ENCODE data around the gene KANK4. TPM values are rescaled to one million over a fixed set of nuclear protein-coding genes. Genes with fewer than 3 reads are reported as not detected.
"Not testable (repeated sequence)": the region's sequence is repeated elsewhere in the genome, so short reads cannot be mapped to it uniquely, and the experiment has no call there.

Gene KANK4
- total RNA-seq, 1 donor from 2014 or later: not detected

GRCh38 chr1:62271948-62272728, 47.1 kb downstream of the KANK4 start:
- DNase-seq (ENCODE audit: low read depth in 2 of 2): no peak

DNA sequence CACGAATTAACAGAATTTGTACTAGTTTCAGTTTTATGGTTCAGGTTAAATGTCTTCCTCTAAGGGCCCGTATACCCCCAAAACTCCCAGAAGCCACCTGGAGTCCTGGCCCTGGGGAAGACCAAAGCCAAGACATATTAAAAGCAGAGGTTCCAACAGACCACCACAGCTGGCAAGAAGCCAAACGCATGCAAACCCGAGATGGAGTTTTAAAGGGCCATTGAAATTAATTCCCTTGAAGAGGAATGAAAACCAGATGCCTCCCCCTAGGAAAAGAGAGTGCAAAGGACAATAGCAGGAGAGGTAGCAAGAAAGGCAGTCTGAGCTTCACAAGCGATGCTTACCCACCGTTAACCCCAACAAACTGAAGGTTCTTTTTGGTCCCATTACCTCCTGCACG, 48.1 kb downstream of the KANK4 start:
- no peak for DNase-seq (ENCODE audit: low read depth in 2 of 2)

DNA sequence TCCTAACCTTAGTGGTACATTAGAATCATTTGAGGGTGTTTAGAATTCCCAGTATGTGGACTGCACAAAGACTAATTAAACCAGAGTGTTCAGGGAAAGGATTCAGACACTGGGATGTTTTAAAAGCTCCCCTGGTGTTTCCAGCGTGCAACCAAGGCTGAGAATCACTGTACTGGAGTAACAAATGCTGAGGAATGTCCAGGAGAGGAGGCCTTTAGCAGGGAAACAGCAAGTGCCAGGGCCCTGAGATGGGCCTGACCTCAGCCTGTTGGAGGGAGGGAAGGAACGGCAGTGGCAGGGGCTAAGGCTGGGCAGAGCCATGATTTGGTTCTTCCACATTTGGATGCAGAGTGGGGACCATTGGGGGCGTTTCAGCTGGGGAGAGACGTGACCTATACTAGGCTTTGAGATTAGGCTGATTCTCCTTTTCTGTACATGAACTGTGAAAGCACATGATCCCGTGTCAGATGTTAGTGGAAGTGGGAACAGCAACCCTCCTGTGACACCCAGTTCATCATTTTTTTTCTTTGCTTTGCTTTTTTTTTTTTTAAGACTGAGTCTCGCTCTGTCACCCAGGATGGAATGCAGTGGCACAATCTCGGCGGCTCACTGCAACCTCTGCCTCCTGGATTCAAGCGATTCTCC, 49.3 kb downstream of the KANK4 start:
- DNase-seq (ENCODE audit: low read depth in 2 of 2): no peak

DNA sequence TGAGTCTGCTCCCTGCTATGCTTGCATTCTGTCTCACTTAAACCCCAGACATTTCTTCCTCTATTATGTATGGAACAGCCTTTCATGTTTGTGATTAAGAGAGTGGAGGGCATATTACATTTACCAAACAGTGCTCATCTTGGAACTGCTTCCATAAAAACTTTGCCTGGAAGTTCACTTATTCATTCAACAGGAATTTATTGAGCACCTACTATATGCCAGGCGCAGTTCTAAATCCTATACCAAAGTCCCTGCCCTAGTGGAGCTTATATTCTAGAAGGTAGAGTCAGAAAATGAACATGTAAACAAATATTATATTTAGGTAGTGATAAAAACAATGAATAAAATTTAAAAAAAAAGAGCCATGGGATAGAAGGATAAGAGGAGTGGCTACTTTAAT, 49.8 kb downstream of the KANK4 start:
- DNase-seq (ENCODE audit: low read depth in 2 of 2): no peak

GRCh38 chr1:62268315-62268714, 50.9 kb downstream of the KANK4 start:
- DNase-seq (ENCODE audit: low read depth in 2 of 2): no peak

DNA sequence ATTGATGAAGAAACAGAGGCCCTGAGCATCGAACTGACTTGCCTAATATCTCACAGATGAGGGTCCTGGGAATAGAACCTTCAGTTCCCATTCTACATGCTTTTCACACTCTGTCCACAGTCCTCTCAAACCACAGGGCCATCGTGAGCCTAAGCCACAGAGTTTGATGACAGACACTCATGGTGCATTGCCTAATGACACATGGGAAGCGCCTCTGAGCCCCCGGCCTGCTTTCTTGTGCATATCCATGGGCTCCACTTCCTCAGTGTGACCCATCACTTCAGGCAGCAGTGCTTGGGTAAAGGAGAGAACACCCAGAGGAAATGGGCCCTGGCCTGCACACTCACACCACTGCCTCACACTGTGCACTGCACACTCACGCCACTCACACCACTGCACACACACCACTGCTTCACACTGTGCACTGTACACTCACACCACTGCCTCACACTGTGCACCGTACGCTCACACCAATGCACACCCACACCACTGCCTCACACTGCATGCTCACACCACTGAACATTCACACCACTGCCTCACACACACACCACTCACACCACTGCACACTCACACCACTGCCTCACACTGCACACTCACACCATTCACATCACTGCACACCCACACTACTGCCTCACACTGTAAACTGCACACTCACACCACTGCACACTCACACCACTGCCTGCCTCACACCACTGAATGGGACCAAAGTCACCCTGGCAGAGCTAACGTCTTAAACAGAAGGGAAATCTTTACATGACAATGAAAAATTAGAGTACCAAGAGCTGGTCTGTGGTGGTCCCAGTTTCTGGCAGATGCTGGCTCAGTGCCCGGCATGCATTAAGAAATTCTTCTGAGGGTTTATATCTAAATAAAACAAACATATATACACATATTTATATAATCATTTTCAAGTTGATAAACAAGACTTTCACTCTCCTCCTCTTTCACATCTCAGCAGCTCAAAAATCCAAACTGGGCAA, 53.0 kb downstream of the KANK4 start:
- DNase-seq (ENCODE audit: low read depth in 2 of 2): no peak

- DNase-seq (ENCODE audit: low read depth in 2 of 2): no peak
These were observed 55.4 kb downstream of the KANK4 start for GRCh38 chr1:62263814-62264353.

DNA sequence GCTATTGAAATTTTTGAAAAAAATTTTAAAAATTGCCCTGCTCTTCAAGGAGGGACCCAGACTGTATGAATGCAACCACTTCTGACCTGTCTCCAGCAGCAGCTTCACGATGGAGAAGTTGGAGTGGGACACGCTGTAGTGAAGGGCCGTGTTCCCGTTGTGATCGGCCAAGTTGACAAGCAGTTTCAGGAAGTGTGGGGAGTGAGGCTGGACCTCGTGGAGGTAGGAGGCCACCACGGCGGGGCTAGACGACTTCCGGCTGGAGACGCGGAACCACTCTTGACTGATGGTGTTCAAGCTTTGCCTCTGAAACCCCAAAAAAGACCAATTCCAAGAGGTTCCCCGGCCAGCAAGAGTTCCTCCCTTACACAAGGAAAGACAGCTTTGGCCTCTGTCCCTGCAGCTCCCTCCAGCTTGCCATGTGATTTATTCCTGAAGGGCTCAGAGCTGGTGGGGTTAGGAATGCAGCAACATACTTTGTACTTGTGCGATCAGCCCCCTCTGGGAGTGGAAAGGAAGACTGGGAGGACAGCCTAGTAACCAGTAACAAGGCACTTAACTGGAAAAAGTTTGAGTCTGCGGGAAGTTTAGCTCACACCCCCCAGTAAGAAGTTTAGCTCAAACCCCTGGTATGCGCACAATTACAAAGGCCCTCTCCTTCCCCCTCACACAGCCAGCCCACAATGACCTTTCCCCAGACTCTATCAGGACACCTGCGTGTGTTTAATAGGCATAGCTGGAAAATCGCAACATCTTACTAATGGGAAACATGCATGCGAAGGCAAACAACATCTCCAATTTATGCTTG, 56.0 kb downstream of the KANK4 start:
- no peak for DNase-seq (ENCODE audit: low read depth in 2 of 2)

GRCh38 chr1:62260688-62261087, 58.5 kb downstream of the KANK4 start:
- DNase-seq (ENCODE audit: low read depth in 2 of 2): no peak

GRCh38 chr1:62259551-62259950, 59.7 kb downstream of the KANK4 start:
- DNase-seq (ENCODE audit: low read depth in 2 of 2): no peak

- DNase-seq (ENCODE audit: low read depth in 2 of 2): no peak
These were observed 69.0 kb downstream of the KANK4 start for GRCh38 chr1:62250126-62250726.

DNA sequence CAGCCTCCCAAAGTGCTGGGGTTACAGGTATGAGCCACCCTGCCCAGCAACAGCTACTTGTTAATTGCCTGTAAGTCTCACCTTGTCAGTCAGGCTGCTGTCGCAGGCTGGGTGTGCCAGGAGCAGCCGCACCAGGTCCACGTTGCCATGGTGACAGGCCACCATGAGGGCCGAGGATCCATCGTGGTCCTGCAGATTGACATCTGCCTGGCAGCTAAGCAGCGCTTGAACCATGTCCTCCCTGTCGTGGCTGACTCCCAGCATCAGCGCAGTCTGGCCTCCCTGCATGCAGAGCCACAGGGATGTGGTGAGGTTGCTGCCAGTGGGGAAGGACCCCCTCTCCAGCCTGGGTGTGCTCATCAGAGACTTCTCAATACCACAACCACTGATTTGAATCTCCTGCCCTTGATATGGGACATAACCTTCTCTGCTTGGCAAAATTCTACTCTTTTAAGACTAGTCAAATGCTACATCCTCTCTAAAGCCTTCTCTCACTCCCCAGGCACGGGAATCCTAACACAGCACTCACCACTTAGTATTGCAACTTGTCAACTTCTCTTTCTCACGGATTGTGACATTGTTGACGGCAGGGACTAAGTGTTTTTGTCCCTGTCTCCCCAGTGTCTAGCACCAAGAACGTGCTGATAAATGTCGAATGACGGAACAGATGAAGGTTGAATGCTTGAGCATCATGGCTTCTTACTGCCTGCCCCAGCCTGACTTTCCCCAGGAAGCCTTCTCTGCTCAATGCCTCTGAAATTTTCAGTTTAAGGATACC, 71.7 kb downstream of the KANK4 start:
- no peak for DNase-seq (ENCODE audit: low read depth in 2 of 2)

GRCh38 chr1:62245201-62245600, 74.0 kb downstream of the KANK4 start:
- DNase-seq (ENCODE audit: low read depth in 2 of 2): no peak

DNA sequence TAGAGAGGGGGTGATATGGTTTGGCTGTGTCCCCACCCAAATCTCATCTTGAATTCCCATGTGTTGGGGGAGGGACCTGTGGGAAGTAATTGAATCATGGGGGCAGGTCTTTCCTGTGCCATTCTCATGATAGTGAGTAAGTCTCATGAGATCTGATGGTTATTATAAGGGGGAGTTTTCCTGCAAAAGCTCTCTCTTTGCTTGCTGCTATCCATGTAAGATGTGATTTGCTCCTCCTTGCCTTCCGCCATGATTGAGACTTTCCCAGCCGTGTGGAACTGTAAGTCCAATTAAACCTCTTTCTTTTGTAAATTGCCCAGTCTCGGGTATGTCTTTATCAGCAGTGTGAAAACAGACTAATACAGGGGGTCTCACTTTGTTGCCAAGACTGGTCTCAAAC, 74.9 kb downstream of the KANK4 start:
- DNase-seq (ENCODE audit: low read depth in 2 of 2): not testable (repeated sequence)

DNA sequence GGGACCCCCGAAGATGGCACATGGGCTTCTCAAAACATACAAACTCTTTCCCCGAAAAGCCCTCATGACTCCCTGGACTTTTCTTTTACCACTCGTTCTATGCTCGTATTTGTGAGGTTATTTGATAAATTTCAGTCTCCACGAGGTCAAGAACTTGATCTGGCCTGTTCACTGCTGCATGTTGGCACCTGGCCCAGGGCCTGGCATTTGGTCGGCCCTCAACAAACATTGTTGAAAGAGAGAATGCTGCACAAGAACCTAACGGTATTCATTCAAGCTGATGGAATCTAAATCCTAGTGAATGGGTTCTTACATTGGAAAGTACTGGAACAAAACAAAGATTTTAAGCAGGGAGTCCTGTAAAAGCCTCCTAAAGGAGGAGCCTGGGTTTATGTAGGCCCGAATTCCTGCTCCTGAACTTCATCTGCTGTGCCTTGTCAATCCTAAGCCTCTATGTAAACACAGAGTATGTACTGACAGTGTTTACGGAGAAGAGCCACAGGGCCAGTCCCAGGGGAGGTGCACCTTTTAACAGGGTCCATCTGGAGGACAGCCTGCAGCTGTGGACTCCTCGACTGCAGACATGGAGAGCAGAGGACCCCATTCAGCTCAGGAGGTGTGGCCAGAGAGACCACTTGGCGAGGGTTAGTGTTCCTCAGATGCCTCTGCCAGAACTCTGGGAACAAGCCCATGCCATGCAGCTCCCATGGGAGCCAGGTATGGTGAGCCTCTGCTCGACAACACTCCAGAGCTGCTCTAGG, 77.7 kb downstream of the KANK4 start:
- DNase-seq (ENCODE audit: low read depth in 2 of 2): no peak

GRCh38 chr1:62240651-62241370, 78.4 kb downstream of the KANK4 start:
- no peak for DNase-seq (ENCODE audit: low read depth in 2 of 2)

DNA sequence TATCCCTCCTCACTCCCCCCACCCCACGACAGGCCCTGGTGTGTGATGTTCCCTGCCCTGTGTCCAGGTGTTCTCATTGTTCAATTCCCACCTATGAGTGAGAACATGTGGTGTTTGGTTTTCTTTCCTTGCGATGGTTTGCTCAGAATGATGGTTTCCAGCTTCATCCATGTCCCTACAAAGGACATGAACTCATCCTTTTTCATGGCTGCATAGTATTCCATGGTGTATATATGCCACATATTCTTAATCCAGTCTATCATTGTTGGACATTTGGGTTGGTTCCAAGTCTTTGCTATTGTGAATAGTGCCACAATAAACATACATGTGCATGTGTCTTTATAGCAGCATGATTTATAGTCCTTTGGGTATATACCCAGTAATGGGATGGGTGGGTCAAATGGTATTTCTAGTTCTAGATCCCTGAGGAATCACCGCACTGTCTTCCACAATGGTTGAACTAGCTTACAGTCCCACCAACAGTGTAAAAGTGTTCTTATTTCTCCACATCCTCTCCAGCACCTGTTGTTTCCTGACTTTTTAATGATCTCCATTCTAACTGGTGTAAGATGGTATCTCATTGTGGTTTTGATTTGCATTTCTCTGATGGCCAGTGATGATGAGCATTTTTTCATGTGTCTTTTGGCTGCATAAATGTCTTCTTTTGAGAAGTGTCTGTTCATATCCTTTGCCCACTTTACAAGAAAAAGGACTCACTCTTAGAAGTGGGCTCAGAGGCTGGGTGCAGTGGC, 79.4 kb downstream of the KANK4 start:
- DNase-seq (ENCODE audit: low read depth in 2 of 2): not testable (repeated sequence)

- DNase-seq (ENCODE audit: low read depth in 2 of 2): no peak
These were observed 80.7 kb downstream of the KANK4 start for GRCh38 chr1:62238507-62238906.
